HG03196 (cell line): ENCODE data around the gene KCNG1.

Experiments
- ATAC-seq: cut with Tn5 transposase; IDR thresholded peaks from one replicate; pipeline ENCODE4 v1.9.1; 2021; ENCODE audit not compliant: unreplicated experiment

Gene KCNG1

GRCh38 chr20:50957276-50957675 lies 65.6 kb downstream of the KCNG1 start:
- ATAC-seq, result no peak

- ATAC-seq, result no peak
These were observed 69.1 kb downstream of the KCNG1 start for GRCh38 chr20:50953821-50954220.
